ENCODE measurements around the gene ERMP1.

DNA sequence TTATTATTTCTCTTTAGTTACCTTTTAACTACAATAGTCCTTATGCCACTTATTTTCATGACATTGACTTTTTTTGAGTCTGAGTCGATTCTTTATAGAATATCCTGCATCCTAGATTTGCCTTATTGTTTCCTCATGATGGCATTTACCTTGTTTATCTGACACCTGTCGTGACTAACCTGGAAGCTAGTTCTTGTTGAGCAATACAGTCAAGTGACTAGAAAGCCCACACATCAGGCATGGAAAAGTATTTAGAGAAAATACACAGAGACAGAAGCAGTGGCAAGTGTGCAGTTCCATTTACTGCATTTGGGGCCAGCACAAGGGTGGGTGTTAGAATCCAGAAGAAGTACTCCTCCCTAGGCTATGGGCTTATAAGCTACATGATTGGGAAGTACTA lies 97.8 kb downstream of the ERMP1 start:
- TF ChIP-seq CTCF (IDR thresholded peaks at IDR 0.05) (no peak), POLR2A (IDR thresholded peaks at IDR 0.05; ENCODE audit: low read depth) (no peak), POLR2AphosphoS5 (IDR thresholded peaks at IDR 0.05) (no peak), EP300 (IDR thresholded peaks at IDR 0.05) (no peak)

All from esophagus muscularis mucosa (tissue), 4 donors.